ENCODE results near the gene NLRP14.

Gene NLRP14, protein sequence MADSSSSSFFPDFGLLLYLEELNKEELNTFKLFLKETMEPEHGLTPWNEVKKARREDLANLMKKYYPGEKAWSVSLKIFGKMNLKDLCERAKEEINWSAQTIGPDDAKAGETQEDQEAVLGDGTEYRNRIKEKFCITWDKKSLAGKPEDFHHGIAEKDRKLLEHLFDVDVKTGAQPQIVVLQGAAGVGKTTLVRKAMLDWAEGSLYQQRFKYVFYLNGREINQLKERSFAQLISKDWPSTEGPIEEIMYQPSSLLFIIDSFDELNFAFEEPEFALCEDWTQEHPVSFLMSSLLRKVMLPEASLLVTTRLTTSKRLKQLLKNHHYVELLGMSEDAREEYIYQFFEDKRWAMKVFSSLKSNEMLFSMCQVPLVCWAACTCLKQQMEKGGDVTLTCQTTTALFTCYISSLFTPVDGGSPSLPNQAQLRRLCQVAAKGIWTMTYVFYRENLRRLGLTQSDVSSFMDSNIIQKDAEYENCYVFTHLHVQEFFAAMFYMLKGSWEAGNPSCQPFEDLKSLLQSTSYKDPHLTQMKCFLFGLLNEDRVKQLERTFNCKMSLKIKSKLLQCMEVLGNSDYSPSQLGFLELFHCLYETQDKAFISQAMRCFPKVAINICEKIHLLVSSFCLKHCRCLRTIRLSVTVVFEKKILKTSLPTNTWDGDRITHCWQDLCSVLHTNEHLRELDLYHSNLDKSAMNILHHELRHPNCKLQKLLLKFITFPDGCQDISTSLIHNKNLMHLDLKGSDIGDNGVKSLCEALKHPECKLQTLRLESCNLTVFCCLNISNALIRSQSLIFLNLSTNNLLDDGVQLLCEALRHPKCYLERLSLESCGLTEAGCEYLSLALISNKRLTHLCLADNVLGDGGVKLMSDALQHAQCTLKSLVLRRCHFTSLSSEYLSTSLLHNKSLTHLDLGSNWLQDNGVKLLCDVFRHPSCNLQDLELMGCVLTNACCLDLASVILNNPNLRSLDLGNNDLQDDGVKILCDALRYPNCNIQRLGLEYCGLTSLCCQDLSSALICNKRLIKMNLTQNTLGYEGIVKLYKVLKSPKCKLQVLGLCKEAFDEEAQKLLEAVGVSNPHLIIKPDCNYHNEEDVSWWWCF

GRCh38 chr11:7020183-7020917 is at the start of gene NLRP14, which contains the start of gene ZNF214:
Gene NLRP14, plus strand, starts transcription at chr11:7020479. Its CDS starts 18,108 bp downstream, at chr11:7038587.
Gene ZNF214, minus strand, starts transcription at chr11:7020346. Its CDS starts 17,511 bp downstream, at chr11:7002835.
- no peak for DNase-seq (ENCODE audit: low read depth in 2 of 2)

DNA sequence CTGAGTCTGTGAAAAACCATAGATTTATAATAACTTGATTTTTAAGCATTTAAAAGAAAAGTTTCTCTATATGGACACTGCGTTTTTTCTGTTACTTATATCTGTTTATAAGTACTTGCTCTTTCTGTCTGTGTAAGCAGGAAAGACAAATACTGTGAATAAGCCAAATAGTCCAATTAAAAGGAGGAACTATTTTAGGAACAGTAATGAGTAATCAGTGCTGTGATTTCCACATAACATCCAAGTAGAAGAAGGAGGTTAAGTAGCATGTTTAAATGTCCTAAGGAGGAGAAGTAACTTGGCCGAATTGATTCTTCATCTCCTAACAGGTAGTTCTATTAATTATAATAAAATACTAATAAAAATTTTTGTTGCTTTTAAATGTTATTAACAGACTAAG is 40.9 kb upstream of the NLRP14 start:
- DNase-seq (ENCODE audit: low read depth in 2 of 2) = no peak

DNA sequence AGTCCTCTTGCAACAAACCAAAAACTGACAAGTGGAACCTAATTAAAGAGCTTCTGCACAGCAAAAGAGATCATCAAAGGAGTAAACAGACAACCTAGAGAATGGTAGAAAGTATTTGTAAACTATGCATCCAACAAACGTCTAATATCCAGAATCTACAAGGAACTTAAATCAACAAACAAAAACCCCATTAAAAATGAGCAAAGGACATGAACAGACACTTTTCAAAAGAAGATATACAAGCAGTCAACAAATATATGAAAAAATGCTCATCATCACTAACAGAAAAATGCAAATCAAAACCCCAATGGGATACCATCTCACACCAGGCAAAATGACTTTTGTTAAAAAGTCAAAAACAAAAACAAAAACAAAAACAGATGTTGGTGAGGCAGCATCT is 33.8 kb upstream of the NLRP14 start:
- DNase-seq (ENCODE audit: low read depth in 2 of 2) = no peak

DNA sequence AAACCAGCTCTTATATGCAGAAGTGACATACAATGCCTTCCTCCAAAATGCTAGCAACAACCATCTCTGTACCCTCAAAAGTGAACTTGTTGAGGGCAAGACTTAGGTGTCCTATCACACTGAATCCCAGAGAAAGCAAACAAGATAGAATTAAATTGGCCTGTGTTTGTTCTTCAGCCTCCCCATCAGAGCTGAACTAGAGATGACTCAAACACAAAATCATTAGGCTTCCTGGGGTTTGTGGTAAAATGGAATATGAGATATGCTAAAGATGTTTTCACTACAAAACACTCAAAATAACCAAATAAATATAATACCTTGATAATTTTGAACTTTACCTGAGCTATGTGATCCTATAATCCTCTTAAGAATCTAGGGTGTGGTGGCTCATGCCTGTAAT is 31.8 kb upstream of the NLRP14 start:
- DNase-seq (ENCODE audit: low read depth in 2 of 2) = no peak

DNA sequence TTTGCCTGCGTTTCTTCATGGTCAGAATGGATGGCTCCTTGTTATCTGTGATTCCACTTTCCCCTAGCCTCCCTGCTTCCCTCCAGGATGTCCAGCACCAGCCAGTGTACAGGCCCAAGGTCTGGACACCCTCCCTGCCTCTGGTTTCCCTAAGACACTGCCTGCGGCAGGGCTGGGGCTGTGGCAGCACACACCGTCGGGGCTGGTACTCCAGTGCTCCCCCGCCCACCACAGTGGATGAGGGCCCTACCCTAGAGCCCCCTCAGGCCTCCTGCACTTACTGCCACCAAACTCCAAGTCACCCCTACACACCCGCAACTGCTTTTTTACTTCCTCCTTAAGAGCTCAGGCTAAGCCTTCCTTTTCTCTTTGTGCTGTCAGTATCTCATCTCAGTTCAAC is 29.1 kb upstream of the NLRP14 start:
- no peak for DNase-seq (ENCODE audit: low read depth in 2 of 2)

- no peak for DNase-seq (ENCODE audit: low read depth in 2 of 2)
These were observed 28.3 kb upstream of the NLRP14 start for GRCh38 chr11:6992026-6992425.

- DNase-seq (ENCODE audit: low read depth in 2 of 2) = no peak
These were observed 27.5 kb upstream of the NLRP14 start for GRCh38 chr11:6992457-6993417.

- no peak for DNase-seq (ENCODE audit: low read depth in 2 of 2)
These were observed 24.6 kb upstream of the NLRP14 start for GRCh38 chr11:6995703-6996102.

- no peak for DNase-seq (ENCODE audit: low read depth in 2 of 2)
These were observed 15.8 kb upstream of the NLRP14 start for GRCh38 chr11:7004482-7004881.

GRCh38 chr11:7014118-7014517 is 6.2 kb upstream of the NLRP14 start:
- DNase-seq (ENCODE audit: low read depth in 2 of 2) = no peak

GRCh38 chr11:7016011-7016410 is 4.3 kb upstream of the NLRP14 start:
- DNase-seq (ENCODE audit: low read depth in 2 of 2) = no peak

GRCh38 chr11:7019500-7020182 is 638 bp upstream of the NLRP14 start:
- DNase-seq (ENCODE audit: low read depth in 2 of 2) = no peak

GRCh38 chr11:7021318-7021717 is 1.0 kb downstream of the NLRP14 start:
- DNase-seq (ENCODE audit: low read depth in 2 of 2) = no peak

- no peak for DNase-seq (ENCODE audit: low read depth in 2 of 2)
These were observed 7.9 kb downstream of the NLRP14 start for GRCh38 chr11:7028141-7028540.

GRCh38 chr11:7030836-7031235 is 10.6 kb downstream of the NLRP14 start:
- no peak for DNase-seq (ENCODE audit: low read depth in 2 of 2)

DNA sequence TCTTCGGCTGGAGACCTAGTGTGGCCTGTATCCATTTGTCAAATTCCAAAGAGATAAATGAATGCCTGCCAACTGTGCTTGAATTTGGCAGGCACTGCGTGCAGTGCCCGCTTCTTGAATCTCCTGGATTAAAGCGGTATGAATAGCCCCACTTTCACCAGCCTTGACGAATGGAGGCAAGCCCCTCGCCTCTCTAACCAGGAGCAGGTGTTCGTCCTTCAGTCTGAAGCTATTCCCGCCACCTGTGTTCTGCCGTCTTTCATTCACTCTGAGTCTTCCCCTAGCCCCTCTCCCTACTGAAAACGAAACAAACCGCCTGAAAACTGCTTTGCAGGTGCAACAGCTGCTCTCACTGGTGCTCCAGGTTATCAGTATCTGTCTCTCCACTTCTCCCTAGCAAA is 11.2 kb downstream of the NLRP14 start:
- no peak for DNase-seq (ENCODE audit: low read depth in 2 of 2)

- no peak for DNase-seq (ENCODE audit: low read depth in 2 of 2)
These were observed 12.4 kb downstream of the NLRP14 start for GRCh38 chr11:7032692-7033091.

GRCh38 chr11:7034019-7034418 is 13.7 kb downstream of the NLRP14 start:
- no peak for DNase-seq (ENCODE audit: low read depth in 2 of 2)

DNA sequence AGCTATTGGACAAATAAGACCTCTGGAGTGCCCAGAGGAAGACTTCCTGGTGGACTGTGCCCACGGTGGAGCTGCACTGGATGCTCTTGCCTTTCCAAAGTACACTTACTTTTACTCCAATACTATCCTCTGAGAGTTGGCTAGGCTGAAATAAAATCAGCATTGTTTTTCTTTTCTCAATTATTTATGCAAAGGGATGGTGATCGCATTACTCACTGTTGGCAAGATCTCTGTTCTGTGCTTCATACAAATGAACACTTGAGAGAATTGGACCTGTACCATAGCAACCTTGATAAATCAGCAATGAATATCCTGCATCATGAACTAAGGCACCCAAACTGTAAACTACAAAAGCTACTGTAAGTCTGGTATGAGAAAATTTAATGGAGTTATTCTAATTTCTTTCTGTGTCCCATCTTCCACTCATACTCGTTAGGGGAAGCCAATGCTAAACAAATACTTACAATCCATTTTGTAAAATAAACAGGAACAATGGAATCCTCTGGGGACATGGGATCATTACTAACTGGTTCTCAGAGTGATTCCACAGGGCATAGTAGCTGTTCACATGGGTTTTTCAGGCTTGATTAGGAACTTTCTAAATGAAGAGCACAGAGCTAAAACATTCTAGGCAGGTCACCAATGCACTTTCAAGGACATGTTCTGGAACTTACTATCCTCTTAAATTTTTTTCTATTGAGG is 26.3 kb downstream of the NLRP14 start:
- no peak for DNase-seq (ENCODE audit: low read depth in 2 of 2)
